ENCODE measurements around the gene GPR160. TPM values are rescaled to one million over a fixed set of nuclear protein-coding genes. Genes with fewer than 3 reads are reported as not detected.

The GPR160 gene
- total RNA-seq, 1 donor: not detected

- no peak overlapping the region for H2AFZ ChIP-seq (ENCODE audit: low read length)
- H3K27me3 ChIP-seq (ENCODE audit: insufficient read depth, low read length): no peaks in the 10 kb centered on the region
- no peaks in the 10 kb centered on the region for H4K20me1 ChIP-seq (ENCODE audit: insufficient read depth, low read length)
- H3K4me1 ChIP-seq (ENCODE audit: insufficient read depth, low read length): peaks cover 7% of the 10 kb centered on the region
- no peak for DNase-seq (ENCODE audit: insufficient read length, low spot score, missing footprints)
- TF ChIP-seq CTCF (IDR thresholded peaks at IDR 0.05; ENCODE audit: extremely low read depth, low read depth, low read length): no peak
- H3K36me3 ChIP-seq (ENCODE audit: insufficient read depth, low read length): peaks cover 32% of the 10 kb centered on the region
- H3K27ac ChIP-seq (ENCODE audit: low read depth, low read length): no peak overlapping the region
- H3K9me3 ChIP-seq (ENCODE audit: low read depth, low read length): no peaks in the 10 kb centered on the region
- H3K4me2 ChIP-seq (ENCODE audit: insufficient read depth, low read length): no peak overlapping the region
- no peak overlapping the region for H3K4me3 ChIP-seq (ENCODE audit: insufficient read depth, low read length)
- H3K79me2 ChIP-seq (ENCODE audit: insufficient read depth, low read length): no peaks in the 10 kb centered on the region
Observed at GRCh38 chr3:170085396-170085795, 47.6 kb downstream of the GPR160 start.

GRCh38 chr3:170089862-170090600 is 52.2 kb downstream of the GPR160 start:
- Histone ChIP-seq H3K36me3 (ENCODE audit: insufficient read depth, low read length) (peaks cover 25% of the 10 kb centered on the region), H3K9me3 (ENCODE audit: low read depth, low read length) (no peaks in the 10 kb centered on the region), H3K4me3 (ENCODE audit: insufficient read depth, low read length) (no peak overlapping the region), H3K4me2 (ENCODE audit: insufficient read depth, low read length) (no peak overlapping the region), H3K4me1 (ENCODE audit: insufficient read depth, low read length) (no peaks in the 10 kb centered on the region), H3K79me2 (ENCODE audit: insufficient read depth, low read length) (peaks cover 7% of the 10 kb centered on the region), H3K27me3 (ENCODE audit: insufficient read depth, low read length) (no peaks in the 10 kb centered on the region), H3K27ac (ENCODE audit: low read depth, low read length) (no peak overlapping the region), H2AFZ (ENCODE audit: low read length) (no peak overlapping the region), H4K20me1 (ENCODE audit: insufficient read depth, low read length) (no peaks in the 10 kb centered on the region)
- DNase-seq (ENCODE audit: insufficient read length, low spot score, missing footprints): no peak
- TF ChIP-seq CTCF (IDR thresholded peaks at IDR 0.05; ENCODE audit: extremely low read depth, low read depth, low read length): no peak

- Histone ChIP-seq H3K36me3 (ENCODE audit: insufficient read depth, low read length) (peaks cover 24% of the 10 kb centered on the region), H3K4me3 (ENCODE audit: insufficient read depth, low read length) (no peak overlapping the region), H3K27me3 (ENCODE audit: insufficient read depth, low read length) (no peaks in the 10 kb centered on the region), H3K79me2 (ENCODE audit: insufficient read depth, low read length) (peaks cover 7% of the 10 kb centered on the region), H3K27ac (ENCODE audit: low read depth, low read length) (no peak overlapping the region), H3K4me1 (ENCODE audit: insufficient read depth, low read length) (no peaks in the 10 kb centered on the region), H3K4me2 (ENCODE audit: insufficient read depth, low read length) (no peak overlapping the region), H4K20me1 (ENCODE audit: insufficient read depth, low read length) (no peaks in the 10 kb centered on the region), H3K9me3 (ENCODE audit: low read depth, low read length) (no peaks in the 10 kb centered on the region), H2AFZ (ENCODE audit: low read length) (no peak overlapping the region)
- no peak for DNase-seq (ENCODE audit: insufficient read length, low spot score, missing footprints)
- no peak for TF ChIP-seq CTCF (IDR thresholded peaks at IDR 0.05; ENCODE audit: extremely low read depth, low read depth, low read length)
Observed at GRCh38 chr3:170090601-170090981, 52.8 kb downstream of the GPR160 start.

DNA sequence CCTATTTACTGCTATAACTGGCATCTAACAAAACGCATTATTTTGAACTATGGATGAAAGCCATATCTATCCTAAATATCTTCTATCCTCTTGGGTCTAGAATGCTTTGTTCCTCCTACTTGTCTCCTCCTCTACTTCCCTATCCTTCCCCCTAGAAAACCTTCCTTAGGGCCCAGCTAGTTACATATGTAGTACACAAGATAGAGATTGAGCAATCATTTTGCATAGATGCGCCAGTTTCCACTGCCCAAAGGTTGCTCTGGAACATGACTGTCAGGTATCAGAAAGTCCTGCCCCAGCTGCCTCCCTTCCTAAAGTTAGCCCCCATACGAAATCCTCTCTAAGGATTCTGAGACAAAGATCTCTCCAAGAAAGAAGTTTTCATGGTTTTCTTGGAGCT is 55.1 kb downstream of the GPR160 start:
- H3K4me3 ChIP-seq (ENCODE audit: insufficient read depth, low read length): no peak overlapping the region
- peaks cover 31% of the 10 kb centered on the region for H3K36me3 ChIP-seq (ENCODE audit: insufficient read depth, low read length)
- H3K4me2 ChIP-seq (ENCODE audit: insufficient read depth, low read length): no peak overlapping the region
- no peaks in the 10 kb centered on the region for H3K9me3 ChIP-seq (ENCODE audit: low read depth, low read length)
- no peaks in the 10 kb centered on the region for H3K4me1 ChIP-seq (ENCODE audit: insufficient read depth, low read length)
- no peaks in the 10 kb centered on the region for H4K20me1 ChIP-seq (ENCODE audit: insufficient read depth, low read length)
- H3K27ac ChIP-seq (ENCODE audit: low read depth, low read length): no peak overlapping the region
- peaks cover 10% of the 10 kb centered on the region for H3K79me2 ChIP-seq (ENCODE audit: insufficient read depth, low read length)
- DNase-seq (ENCODE audit: insufficient read length, low spot score, missing footprints): no peak
- H2AFZ ChIP-seq (ENCODE audit: low read length): no peak overlapping the region
- TF ChIP-seq CTCF (IDR thresholded peaks at IDR 0.05; ENCODE audit: extremely low read depth, low read depth, low read length): no peak
- no peaks in the 10 kb centered on the region for H3K27me3 ChIP-seq (ENCODE audit: insufficient read depth, low read length)
